LNCAP (cell line): ENCODE measurements around the gene FANCC.

Source experiments
- CTCF ChIP-seq: fragments of 450-650 bp; IDR thresholded peaks from 2 replicates; pipeline ENCODE4 v1.5.1; 2017; ENCODE audit warnings: mild to moderate bottlenecking

The FANCC gene

DNA sequence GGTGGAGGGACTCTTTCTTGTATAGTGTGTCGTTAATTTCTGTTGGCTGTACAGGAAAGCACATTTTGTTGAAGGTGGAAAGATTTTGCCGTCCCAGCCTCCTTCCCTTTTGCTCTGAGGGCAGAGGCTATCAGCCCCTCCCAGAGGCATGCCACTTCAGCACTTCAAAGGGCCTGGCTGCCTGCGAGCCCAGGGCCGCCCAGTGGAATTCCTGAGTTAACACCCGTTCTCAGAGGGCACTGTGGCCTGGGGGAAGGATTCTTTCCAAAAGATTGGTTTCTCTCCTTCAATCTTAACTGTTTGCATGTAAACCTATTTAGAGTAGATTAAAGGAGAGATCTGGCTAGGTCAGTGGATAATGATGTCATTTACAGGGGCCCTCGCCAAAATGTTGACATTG, 238.6 kb downstream of the FANCC start:
- peak; percentile 24; the same call in 1 of the 2 replicates for TF ChIP-seq CTCF

DNA sequence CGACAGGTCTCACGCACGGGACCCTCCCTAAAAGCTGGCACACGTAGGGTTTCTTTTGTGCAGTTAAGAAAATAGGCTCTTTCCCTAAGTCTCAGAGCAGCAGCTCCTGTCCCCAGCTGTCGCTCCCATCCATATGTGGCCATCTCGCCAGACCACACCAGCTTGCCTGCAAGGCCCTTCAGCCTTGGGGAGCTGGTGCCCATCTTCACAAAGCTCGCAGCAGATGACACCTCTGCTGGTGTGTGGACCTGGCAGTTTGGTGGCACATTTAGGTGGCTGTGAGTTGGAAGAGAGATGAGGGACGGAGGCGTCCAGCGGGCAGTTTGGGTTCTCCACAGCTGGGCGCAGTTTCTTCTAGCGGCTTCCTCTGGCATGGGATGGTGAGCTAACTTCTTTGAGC, 239.0 kb downstream of the FANCC start:
- TF ChIP-seq CTCF: no peak

- TF ChIP-seq CTCF: no peak
These were observed 239.6 kb downstream of the FANCC start for GRCh38 chr9:95077766-95078370.

DNA sequence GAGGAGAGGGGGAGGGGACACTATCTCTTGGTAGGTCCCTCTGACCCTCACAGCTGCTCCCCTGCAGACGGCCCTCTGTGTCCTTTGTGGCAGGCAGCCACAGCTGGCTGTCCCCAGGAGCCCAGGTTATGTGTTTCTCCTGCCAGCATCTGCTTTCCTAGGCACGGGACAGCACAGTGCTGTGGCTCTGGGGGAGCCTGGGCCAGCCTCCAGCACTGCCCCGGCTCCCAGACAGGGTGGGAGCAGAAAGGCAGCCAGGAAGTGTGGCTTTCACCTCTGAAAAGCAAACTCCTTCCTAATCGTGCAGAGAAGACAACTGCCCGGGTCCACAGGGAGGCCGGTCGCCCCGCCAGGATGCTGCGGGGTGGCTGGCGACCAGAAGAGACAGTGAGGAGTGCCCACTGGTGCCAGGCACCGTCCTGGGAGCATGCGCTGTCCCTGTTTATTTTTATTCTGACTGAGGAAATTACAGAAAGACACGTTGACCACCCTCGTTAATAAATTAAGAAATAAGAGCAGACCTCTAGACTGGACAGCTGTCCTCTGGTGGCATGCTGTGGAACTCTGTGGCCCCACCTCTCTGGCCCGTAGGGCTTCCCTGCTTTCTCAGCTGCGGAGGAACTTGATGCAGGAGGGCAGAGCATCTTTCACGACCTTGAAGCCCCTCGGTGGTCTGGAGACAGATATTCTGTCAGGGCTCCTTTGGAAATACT, 240.3 kb downstream of the FANCC start:
- TF ChIP-seq CTCF: no peak

- no peak for TF ChIP-seq CTCF
These were observed 240.8 kb downstream of the FANCC start for GRCh38 chr9:95076696-95077052.

DNA sequence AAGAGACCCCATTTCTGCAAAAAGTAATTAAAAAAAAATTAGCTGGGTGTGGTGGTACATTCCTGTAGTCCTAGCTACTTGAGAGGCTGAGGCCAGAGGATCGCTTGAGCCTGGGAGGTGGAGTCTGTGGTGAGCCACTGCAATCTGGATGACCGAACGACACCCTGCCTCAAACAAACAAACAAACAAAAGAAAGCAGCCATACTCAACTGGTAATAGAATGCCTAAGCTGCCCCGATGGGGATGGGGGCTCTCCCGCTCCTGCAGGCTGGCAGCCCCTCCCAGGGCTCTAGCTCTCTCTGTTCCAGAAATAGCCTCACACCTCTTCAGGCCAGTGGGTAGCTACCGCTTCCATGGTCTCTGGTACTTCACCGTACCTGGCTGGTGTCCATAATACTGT, 241.8 kb downstream of the FANCC start:
- TF ChIP-seq CTCF: no peak

- no peak for TF ChIP-seq CTCF
These were observed 242.9 kb downstream of the FANCC start for GRCh38 chr9:95074632-95075031.
